NT2/D1 (cell line): ENCODE results near the gene SLIT3.

Experiments used
- SUZ12 ChIP-seq: IDR thresholded peaks from 2 replicates; pipeline ENCODE4 v1.6.1; 2011; ENCODE audit not compliant: insufficient read length, insufficient read depth; ENCODE audit errors: extremely low read depth
- ZNF274 ChIP-seq: IDR thresholded peaks from 2 replicates; pipeline ENCODE4 v1.6.1; 2011; ENCODE audit warnings: mild to moderate bottlenecking, low read depth, low read length

- TF ChIP-seq SUZ12 (no peak), ZNF274 (no peak)
Observed at GRCh38 chr5:168951769-168952168, 349.2 kb downstream of the SLIT3 start.
